ENCODE results near the gene RIPK3.

Gene RIPK3

GRCh38 chr14:24321212-24321975, 18.4 kb downstream of the RIPK3 start:
- no peak for DNase-seq (ENCODE audit: low spot score)

GRCh38 chr14:24317141-24317928, 22.5 kb downstream of the RIPK3 start:
- DNase-seq (ENCODE audit: low spot score): no peak

- no peak for DNase-seq (ENCODE audit: low spot score)
Measured at GRCh38 chr14:24316597-24316950, 23.2 kb downstream of the RIPK3 start.

- peak; percentile 59 for DNase-seq (ENCODE audit: low spot score)
Measured at GRCh38 chr14:24315807-24316596, 23.8 kb downstream of the RIPK3 start.

GRCh38 chr14:24315243-24315806, 24.5 kb downstream of the RIPK3 start:
- DNase-seq (ENCODE audit: low spot score): no peak

GRCh38 chr14:24314377-24315193, 25.2 kb downstream of the RIPK3 start:
- no peak for DNase-seq (ENCODE audit: low spot score)

GRCh38 chr14:24313913-24314312, 25.9 kb downstream of the RIPK3 start:
- DNase-seq (ENCODE audit: low spot score): no peak

GRCh38 chr14:24312736-24313507, 26.9 kb downstream of the RIPK3 start:
- DNase-seq (ENCODE audit: low spot score): no peak

GRCh38 chr14:24311837-24312615, 27.8 kb downstream of the RIPK3 start:
- no peak for DNase-seq (ENCODE audit: low spot score)

- no peak for DNase-seq (ENCODE audit: low spot score)
Measured at GRCh38 chr14:24310646-24311604, 28.9 kb downstream of the RIPK3 start, which contains the start of gene LTB4R. Gene LTB4R (plus strand): TSS chr14:24311502. CDS start chr14:24315652, 4,150 bp downstream.

GRCh38 chr14:24310265-24310645, 29.5 kb downstream of the RIPK3 start:
- DNase-seq (ENCODE audit: low spot score): no peak

GRCh38 chr14:24309538-24310264, 30.1 kb downstream of the RIPK3 start, which contains the start of gene LTB4R2:
Gene LTB4R2 (plus strand): TSS chr14:24310140. CDS start chr14:24310665, 525 bp downstream.
- DNase-seq (ENCODE audit: low spot score): no peak

GRCh38 chr14:24308342-24309124, 31.3 kb downstream of the RIPK3 start:
- DNase-seq (ENCODE audit: low spot score): no peak

GRCh38 chr14:24307575-24308341, 32.0 kb downstream of the RIPK3 start, which contains the start of gene CIDEB:
Gene CIDEB (minus strand): TSS chr14:24307977. CDS start chr14:24307858, 119 bp downstream.
- peak; percentile 67 for DNase-seq (ENCODE audit: low spot score)

- no peak for DNase-seq (ENCODE audit: low spot score)
Measured at GRCh38 chr14:24307156-24307574, 32.6 kb downstream of the RIPK3 start.

- no peak for DNase-seq (ENCODE audit: low spot score)
Measured at GRCh38 chr14:24304019-24304387, 35.8 kb downstream of the RIPK3 start.
